22Rv1 (cell line): ENCODE measurements around the gene CSRP3.

Experiments used
- H3K27ac ChIP-seq: fragments of 450-650 bp; 2 replicates; pipeline ENCODE4 v1.5.1; 2017
- ZFX ChIP-seq: fragments of 450-650 bp; IDR thresholded peaks from 2 replicates; pipeline ENCODE4 v1.6.1; 2017; ENCODE audit warnings: antibody characterized with exemption, borderline replicate concordance
- TF ChIP-seq, protein P1 (sequence below): fragments of 450-650 bp; IDR thresholded peaks from 2 replicates; pipeline ENCODE4 v1.5.1; 2017; ENCODE audit warnings: mild to moderate bottlenecking

The CSRP3 gene

DNA sequence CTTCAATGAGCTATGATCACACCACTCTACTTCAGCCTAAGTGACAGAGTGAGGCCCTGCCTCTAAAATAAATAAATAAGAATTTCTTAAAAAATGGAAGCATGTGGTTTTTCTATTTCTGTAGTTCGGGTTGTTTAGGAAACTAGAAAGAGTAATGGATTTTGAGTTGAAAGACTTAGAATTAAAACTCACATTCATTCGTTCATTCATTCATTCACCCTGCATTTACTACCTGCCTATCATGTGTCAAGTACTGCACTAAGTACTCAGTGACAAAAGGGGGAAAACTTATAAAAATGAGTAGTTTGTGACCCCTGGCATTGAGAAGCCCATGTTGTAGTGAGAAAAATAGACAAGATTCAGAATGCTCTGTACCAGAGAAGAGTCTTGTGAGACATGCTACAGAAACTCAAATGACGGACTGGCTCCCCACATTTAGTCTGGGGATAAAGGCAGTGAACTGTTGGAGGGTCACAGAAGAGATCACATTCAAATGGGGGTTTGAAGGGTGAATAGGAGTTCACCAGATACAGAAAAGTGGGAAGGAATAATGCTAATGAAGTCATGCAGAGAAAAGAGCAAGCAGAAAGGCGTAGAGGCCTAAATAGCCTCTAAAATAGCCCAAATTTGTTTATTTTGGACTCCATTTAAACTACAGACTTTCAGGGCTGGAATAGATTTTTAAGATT, 7.0 kb downstream of the CSRP3 start:
- no peak for TF ChIP-seq ZFX
- no peak overlapping the region for H3K27ac ChIP-seq

DNA sequence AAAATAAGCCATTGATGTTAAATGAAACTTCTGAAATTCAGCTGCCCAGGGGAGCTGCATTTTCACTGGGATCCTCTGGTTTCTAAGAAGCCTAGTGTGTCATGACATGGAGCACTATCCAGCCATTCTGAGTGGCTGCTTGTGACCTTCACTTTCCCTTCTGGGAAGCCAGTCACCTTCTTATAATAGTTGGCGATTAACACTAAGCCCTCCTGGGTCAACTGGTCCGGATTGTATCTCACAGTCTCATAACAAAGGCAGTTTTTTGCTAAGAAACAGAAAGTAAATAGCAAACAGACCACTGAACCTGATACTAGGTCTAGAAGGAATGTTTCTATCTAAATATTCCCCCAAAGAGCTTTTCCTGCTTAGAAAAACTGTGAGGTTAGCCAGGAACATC, 7.9 kb downstream of the CSRP3 start:
- H3K27ac ChIP-seq, result no peak overlapping the region
- TF ChIP-seq, protein P1, sequence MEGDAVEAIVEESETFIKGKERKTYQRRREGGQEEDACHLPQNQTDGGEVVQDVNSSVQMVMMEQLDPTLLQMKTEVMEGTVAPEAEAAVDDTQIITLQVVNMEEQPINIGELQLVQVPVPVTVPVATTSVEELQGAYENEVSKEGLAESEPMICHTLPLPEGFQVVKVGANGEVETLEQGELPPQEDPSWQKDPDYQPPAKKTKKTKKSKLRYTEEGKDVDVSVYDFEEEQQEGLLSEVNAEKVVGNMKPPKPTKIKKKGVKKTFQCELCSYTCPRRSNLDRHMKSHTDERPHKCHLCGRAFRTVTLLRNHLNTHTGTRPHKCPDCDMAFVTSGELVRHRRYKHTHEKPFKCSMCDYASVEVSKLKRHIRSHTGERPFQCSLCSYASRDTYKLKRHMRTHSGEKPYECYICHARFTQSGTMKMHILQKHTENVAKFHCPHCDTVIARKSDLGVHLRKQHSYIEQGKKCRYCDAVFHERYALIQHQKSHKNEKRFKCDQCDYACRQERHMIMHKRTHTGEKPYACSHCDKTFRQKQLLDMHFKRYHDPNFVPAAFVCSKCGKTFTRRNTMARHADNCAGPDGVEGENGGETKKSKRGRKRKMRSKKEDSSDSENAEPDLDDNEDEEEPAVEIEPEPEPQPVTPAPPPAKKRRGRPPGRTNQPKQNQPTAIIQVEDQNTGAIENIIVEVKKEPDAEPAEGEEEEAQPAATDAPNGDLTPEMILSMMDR, result no peak
- no peak for TF ChIP-seq ZFX

DNA sequence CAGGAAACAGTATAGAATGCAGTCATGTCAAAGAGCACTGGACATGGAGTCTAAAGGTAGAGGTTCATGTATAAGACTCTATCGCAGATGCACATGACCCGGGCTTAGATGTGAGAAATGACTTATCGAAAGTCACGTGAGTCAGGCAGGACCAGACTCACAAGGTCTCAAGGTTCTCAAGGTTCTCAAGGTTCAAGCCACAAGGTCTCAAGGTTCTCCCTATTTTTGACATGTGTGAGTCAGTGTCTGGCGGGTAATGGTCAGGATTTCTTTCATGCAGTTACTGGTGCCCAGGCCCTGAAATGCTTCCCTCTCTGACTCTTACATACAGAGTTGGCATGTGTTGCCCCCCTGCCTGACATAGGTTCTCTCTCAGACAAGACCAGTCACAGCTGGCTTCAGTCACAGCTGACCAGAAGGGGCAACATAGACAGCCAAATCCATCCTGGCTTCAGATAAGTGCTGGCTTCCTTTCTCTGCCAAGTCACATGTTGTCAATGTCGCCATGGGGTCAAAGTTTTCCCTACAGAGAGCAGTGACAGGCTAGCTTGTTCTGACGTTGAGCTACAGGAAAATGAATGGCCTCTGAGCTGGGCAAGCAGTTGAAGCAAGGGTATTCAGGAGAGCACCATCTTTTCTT, 10.1 kb downstream of the CSRP3 start:
- TF ChIP-seq, protein P1, result no peak
- no peak for TF ChIP-seq ZFX
- no peak overlapping the region for H3K27ac ChIP-seq

DNA sequence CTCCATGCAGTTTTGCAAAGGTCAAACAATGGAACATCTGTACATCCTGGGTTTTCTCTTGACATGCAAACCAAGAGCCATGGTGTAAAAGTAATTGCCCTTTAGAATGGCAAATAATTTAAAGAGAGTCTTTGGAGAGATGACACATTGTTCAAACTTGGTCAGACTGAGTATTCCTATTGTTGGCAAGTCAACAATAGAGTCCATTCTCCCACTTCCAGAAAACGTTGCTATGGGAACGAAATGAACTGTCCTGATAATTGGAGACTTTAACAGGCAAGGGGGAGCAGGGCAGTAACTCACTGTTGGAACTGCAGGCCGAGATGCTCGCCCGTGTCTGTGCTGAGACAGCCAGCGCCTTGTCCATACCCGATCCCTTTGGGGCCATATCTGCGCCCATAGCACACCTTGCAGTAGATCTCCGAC, 13.9 kb downstream of the CSRP3 start:
- TF ChIP-seq, protein P1, result no peak
- TF ChIP-seq ZFX, result no peak
- no peak overlapping the region for H3K27ac ChIP-seq

DNA sequence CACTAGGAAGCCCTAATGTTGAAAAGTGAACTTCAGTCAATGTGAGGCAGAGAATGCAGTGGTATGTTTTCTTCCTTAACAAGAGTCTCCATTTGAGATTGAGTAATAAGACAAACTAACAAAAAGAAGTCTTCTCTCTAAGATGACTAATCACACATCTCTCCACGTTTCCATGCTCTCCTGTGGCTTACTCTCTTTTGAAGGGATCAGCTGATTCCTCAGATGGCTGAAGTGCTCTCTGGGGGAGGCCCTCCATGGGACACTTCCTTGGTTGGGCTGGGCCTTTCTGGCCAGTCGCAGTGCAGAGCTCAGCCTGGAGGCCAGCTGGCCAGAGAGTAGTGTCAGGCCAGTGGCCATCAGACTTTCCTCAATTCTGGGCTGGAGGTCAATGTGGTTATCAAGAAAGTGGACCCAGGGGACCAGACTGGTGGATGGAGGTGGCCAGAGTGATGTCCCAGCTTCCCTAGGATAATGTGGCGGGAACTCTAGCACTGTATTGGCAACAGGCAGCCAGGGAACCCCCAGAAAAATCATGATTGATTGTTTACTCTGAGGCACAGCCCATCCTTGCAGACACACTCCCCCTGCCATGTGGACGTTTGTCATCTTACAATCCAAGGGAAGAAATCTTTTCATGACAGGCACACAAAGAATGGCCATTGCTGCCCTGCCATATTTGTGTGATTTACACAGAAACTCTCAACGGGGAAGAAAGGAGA, 14.5 kb downstream of the CSRP3 start:
- no peak overlapping the region for H3K27ac ChIP-seq

DNA sequence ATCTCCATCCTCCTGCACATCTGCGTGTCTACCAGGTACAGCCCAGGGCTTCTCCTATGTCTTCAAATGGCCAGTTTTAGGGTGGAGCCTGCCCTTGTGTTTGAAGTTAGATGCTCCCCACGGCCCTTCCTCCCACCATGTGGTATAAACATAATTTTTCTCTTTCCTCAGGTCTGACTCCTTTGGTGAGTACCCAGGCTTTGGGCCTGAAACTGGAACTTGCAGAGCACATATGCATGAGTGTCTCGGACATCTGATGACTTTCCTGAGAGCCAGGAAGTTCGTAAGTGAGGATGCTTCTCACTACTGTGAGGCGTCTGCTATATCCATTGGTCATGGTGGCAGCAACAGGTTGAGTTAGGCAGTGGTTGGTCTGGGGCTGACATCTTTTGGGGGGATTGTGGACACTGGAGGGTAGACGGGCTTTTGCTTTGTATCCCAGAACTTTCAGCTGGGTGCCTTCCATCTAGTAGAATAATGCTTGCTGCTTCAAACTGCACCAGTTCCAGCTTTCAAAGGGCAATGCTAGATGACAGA, 16.2 kb downstream of the CSRP3 start:
- no peak for TF ChIP-seq ZFX
- TF ChIP-seq, protein P1, result no peak
- H3K27ac ChIP-seq, result no peak overlapping the region

More for the DNA sequence above, 14.5 kb downstream of the CSRP3 start:
- TF ChIP-seq, protein P1, result no peak
- TF ChIP-seq ZFX, result no peak

DNA sequence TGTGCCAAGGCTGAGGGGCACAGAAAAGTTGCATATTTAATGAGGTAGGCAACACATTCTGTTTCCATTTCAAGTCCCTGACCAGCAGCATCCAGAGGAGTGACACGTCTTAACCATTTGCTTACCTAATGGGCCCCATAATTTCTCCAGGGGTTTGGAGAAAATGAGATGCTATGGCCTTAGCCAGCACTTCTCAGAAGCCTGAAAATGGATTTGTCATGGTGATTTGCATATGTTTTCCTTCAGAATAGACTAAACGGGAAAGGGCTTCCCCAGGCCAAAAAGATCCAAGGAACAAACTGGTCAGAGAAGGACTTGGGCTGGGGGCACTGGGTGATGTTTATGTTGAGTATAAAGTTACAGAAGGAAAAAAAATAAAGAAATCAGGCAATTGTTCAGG, 16.7 kb downstream of the CSRP3 start:
- TF ChIP-seq, protein P1, result no peak
- no peak for TF ChIP-seq ZFX
- H3K27ac ChIP-seq, result no peak overlapping the region
